Measurements from ENCODE around the gene MRPS26. TPM values are rescaled to one million over a fixed set of nuclear protein-coding genes. Genes with fewer than 3 reads are reported as not detected.
A peak's percentile ranks its signal among the peaks of the same experiment; 100 is the strongest.

Gene MRPS26
- polyA plus RNA-seq, 1 donor (not counting 4 experiments of a cell fraction or from before 2014, with no cell fraction given): 29.8 TPM

GRCh38 chr20:3000852-3001523 is 44.9 kb upstream of the MRPS26 start:
- no peaks in the 10 kb centered on the region for H3K27me3 ChIP-seq (ENCODE audit: control insufficient read depth, extremely low read depth, insufficient read depth, low read length)
- DNase-seq (ENCODE audit: low read depth, low spot score): no peak
- no peaks in the 10 kb centered on the region for H3K9me3 ChIP-seq (ENCODE audit: control insufficient read depth, low read depth, low read length)
- no peak overlapping the region for H2AFZ ChIP-seq (ENCODE audit: control insufficient read depth, low read length)
- TF ChIP-seq EZH2 (IDR thresholded peaks at IDR 0.05; ENCODE audit: low read length) (no peak), CTCF (optimal IDR thresholded peaks at IDR 0.05 in 1 of 3, IDR thresholded peaks at IDR 0.05 in 1 of 3, conservative IDR thresholded peaks at IDR 0.05 in 1 of 3; ENCODE audit: extremely low read depth in 1 of 3, insufficient read depth in 2 of 3, low read length in 3 of 3) (peak in 2 of 3 experiments; percentile 28 to 47)
- H3K27ac ChIP-seq (ENCODE audit: control insufficient read depth, insufficient read depth, low read length): no peak overlapping the region
- H3K79me2 ChIP-seq (ENCODE audit: control insufficient read depth, insufficient read depth, low read length): no peaks in the 10 kb centered on the region
- dilution Hi-C loops (cut with MboI; ENCODE audit: extremely low pct_ligation_motif_present, low sequenced_read_pairs): no loop called here
- no peak overlapping the region for H3K9ac ChIP-seq (ENCODE audit: control insufficient read depth, extremely low read depth, insufficient read depth, low read length)
- H4K20me1 ChIP-seq (ENCODE audit: control insufficient read depth, extremely low read depth, insufficient read depth, low read length): no peaks in the 10 kb centered on the region
- peak; percentile 77 for FAIRE-seq
- peaks cover 3 to 4% of the 10 kb centered on the region in 2 experiments for H3K36me3 ChIP-seq (ENCODE audit: control insufficient read depth in 2 of 2, extremely low read depth in 1 of 2, insufficient read depth in 2 of 2, low read length in 2 of 2)
- H3K4me1 ChIP-seq (ENCODE audit: control insufficient read depth, extremely low read depth, insufficient read depth, low read length): no peaks in the 10 kb centered on the region
- no peaks in the 10 kb centered on the region for H3K9me1 ChIP-seq (ENCODE audit: control insufficient read depth, extremely low read depth, insufficient read depth, low read length)
- no peak overlapping the region for H3K4me2 ChIP-seq (ENCODE audit: control insufficient read depth, extremely low read depth, insufficient read depth, low read depth, low read length)
- no peak overlapping the region for H3K4me3 ChIP-seq (ENCODE audit: control insufficient read depth in 2 of 3, extremely low read depth in 1 of 3, insufficient read depth in 2 of 3, low read depth in 1 of 3, low read length in 3 of 3)

DNA sequence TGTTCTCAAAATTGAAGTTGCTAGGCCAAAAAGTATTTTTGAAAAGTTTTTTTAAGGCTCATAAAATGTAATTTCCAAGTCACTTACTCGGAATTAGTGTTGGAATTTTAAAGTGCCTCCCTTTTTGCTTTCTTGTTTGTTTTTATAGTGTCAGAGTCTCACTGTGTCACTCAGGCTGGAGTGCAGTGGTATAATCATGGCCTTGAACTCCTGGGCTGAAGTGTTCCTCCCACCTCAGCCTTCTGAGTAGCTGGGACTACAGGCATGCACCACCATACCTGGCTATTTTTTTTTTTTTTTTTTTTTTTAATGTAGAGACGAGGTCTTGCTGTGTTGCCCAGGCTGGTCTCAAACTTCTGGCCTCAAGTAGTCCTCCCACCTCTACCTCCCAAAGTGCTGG is 42.4 kb upstream of the MRPS26 start:
- Histone ChIP-seq H3K4me2 (ENCODE audit: control insufficient read depth, extremely low read depth, insufficient read depth, low read depth, low read length) (no peak overlapping the region), H2AFZ (ENCODE audit: control insufficient read depth, low read length) (no peak overlapping the region), H3K36me3 (ENCODE audit: control insufficient read depth in 2 of 2, extremely low read depth in 1 of 2, insufficient read depth in 2 of 2, low read length in 2 of 2) (peaks cover 4 to 8% of the 10 kb centered on the region in 2 experiments), H3K79me2 (ENCODE audit: control insufficient read depth, insufficient read depth, low read length) (no peaks in the 10 kb centered on the region), H3K27me3 (ENCODE audit: control insufficient read depth, extremely low read depth, insufficient read depth, low read length) (no peaks in the 10 kb centered on the region), H3K4me3 (ENCODE audit: control insufficient read depth in 2 of 3, extremely low read depth in 1 of 3, insufficient read depth in 2 of 3, low read depth in 1 of 3, low read length in 3 of 3) (no peak overlapping the region), H3K4me1 (ENCODE audit: control insufficient read depth, extremely low read depth, insufficient read depth, low read length) (no peaks in the 10 kb centered on the region), H3K9me1 (ENCODE audit: control insufficient read depth, extremely low read depth, insufficient read depth, low read length) (no peaks in the 10 kb centered on the region), H3K27ac (ENCODE audit: control insufficient read depth, insufficient read depth, low read length) (no peak overlapping the region), H4K20me1 (ENCODE audit: control insufficient read depth, extremely low read depth, insufficient read depth, low read length) (no peaks in the 10 kb centered on the region), H3K9ac (ENCODE audit: control insufficient read depth, extremely low read depth, insufficient read depth, low read length) (no peak overlapping the region), H3K9me3 (ENCODE audit: control insufficient read depth, low read depth, low read length) (no peaks in the 10 kb centered on the region)
- dilution Hi-C loops (cut with MboI; ENCODE audit: extremely low pct_ligation_motif_present, low sequenced_read_pairs): no loop called here
- TF ChIP-seq EZH2 (IDR thresholded peaks at IDR 0.05; ENCODE audit: low read length): no peak
- TF ChIP-seq CTCF (optimal IDR thresholded peaks at IDR 0.05 in 1 of 3, IDR thresholded peaks at IDR 0.05 in 1 of 3, conservative IDR thresholded peaks at IDR 0.05 in 1 of 3; ENCODE audit: extremely low read depth in 1 of 3, insufficient read depth in 2 of 3, low read length in 3 of 3): no peak
- no peak for FAIRE-seq
- no peak for DNase-seq (ENCODE audit: low read depth, low spot score)

Measured in keratinocyte (primary cell).